D721Med (cell line): ENCODE results near the gene CCDC148.

Source experiments
- DNase-seq: peaks from one replicate; pipeline ENCODE4 v3.0.0; 2011; ENCODE audit warnings: low spot score; ENCODE audit not compliant: insufficient read length
- FAIRE-seq: peaks from 2 replicates; lab custom pipeline; 2011; peaks lifted over from hg19 to GRCh38; lab: Jason Lieb, UNC
- TF ChIP-seq, protein P1 (sequence below): IDR thresholded peaks from 2 replicates; pipeline ENCODE4 v1.5.1; 2012; ENCODE audit warnings: mild to moderate bottlenecking, control low read depth; ENCODE audit not compliant: insufficient read depth; ENCODE audit errors: missing control alignments

Gene CCDC148

GRCh38 chr2:158498749-158499136 lies 42.2 kb upstream of the CCDC148 start:
- TF ChIP-seq, protein P1, sequence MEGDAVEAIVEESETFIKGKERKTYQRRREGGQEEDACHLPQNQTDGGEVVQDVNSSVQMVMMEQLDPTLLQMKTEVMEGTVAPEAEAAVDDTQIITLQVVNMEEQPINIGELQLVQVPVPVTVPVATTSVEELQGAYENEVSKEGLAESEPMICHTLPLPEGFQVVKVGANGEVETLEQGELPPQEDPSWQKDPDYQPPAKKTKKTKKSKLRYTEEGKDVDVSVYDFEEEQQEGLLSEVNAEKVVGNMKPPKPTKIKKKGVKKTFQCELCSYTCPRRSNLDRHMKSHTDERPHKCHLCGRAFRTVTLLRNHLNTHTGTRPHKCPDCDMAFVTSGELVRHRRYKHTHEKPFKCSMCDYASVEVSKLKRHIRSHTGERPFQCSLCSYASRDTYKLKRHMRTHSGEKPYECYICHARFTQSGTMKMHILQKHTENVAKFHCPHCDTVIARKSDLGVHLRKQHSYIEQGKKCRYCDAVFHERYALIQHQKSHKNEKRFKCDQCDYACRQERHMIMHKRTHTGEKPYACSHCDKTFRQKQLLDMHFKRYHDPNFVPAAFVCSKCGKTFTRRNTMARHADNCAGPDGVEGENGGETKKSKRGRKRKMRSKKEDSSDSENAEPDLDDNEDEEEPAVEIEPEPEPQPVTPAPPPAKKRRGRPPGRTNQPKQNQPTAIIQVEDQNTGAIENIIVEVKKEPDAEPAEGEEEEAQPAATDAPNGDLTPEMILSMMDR: no peak
- DNase-seq: no peak
- FAIRE-seq: no peak

GRCh38 chr2:158498043-158498748 lies 41.6 kb upstream of the CCDC148 start:
- DNase-seq: no peak
- TF ChIP-seq, protein P1: no peak
- FAIRE-seq: no peak

DNA sequence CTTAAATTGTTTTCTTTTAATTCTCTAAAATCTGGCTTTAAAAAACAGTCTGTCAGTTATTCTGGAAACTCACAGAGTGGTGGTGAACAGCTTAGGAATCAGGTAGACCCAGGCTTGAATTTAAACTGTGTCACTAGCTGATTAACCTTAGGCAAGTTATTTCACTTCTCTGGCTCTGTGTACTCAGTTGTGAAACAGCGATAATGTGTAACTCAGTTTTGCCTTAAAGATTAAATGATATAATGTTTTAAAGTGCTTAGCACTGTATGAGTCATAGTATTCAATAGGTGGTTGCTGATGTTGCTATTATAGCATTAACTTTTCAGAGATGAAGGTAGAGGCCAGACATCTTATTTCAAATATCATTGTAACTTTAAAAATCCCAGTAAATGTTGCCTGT lies 40.9 kb upstream of the CCDC148 start:
- TF ChIP-seq, protein P1: no peak
- no peak for FAIRE-seq
- DNase-seq: no peak

GRCh38 chr2:158496986-158497385 lies 40.4 kb upstream of the CCDC148 start:
- TF ChIP-seq, protein P1: no peak
- DNase-seq: no peak
- no peak for FAIRE-seq

DNA sequence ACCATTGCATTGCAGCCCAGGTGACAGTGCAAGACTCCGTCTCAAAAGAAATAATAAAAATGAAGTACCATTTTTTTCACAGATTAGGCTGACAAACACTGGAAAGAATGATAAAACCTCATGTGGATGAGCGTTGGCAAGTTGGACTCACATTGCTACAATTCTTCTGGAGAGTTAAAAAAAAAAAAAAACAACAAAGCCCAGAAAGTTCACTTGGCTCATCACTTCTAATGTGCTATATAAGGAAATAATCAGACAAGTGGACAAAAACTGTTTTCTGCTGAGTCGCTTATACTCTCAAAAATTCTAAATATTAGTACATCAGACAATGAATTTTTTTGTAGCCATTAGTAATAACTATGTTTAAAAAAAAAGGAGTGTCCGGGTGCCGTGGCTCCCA lies 38.6 kb upstream of the CCDC148 start:
- TF ChIP-seq, protein P1: no peak
- DNase-seq (no peak), FAIRE-seq (no peak)

DNA sequence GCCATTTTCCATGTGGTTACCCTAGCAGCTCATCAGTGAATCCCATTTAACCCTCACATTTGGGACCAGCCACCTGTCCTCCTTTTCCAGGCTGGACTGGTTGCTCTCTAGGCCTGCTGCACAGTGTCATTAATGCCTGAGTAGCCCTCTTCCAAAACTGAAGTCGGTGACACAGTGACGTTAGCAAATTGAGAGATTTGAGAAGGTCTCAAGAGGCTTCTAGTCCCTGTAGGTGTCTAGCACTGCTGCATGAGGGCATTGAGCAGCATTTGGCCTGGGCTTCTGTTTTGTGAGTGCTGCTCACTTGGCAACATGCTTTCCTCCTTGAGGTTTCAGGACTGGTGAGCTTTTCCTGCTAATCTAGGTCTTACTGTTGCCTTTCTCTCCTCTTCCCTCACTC lies 36.9 kb upstream of the CCDC148 start:
- DNase-seq (no peak), FAIRE-seq (no peak)
- TF ChIP-seq, protein P1: no peak

GRCh38 chr2:158491072-158491471 lies 34.5 kb upstream of the CCDC148 start:
- FAIRE-seq: no peak
- TF ChIP-seq, protein P1: no peak
- DNase-seq: no peak
